MM.1S (cell line): ENCODE results near the gene DHRS2.

Experiments
- EZH2 ChIP-seq: fragments of 300-600 bp; sonication (generic); optimal IDR thresholded peaks from 2 replicates; pipeline ENCODE3; 2017; ENCODE audit warnings: low read depth, mild to moderate bottlenecking, antibody characterized with exemption, low read length, mixed read lengths
- EZH2phosphoT487 ChIP-seq: fragments of 300-600 bp; sonication (generic); IDR thresholded peaks from 2 replicates; pipeline ENCODE4 v1.6.1; 2018; ENCODE audit warnings: antibody characterized with exemption, low read length
- TF ChIP-seq, protein P1 (sequence below): fragments of 300-600 bp; sonication (generic); IDR thresholded peaks from 2 replicates; pipeline ENCODE4 v1.5.1; 2016; ENCODE audit warnings: antibody characterized with exemption, low read length, mixed read lengths

DNA sequence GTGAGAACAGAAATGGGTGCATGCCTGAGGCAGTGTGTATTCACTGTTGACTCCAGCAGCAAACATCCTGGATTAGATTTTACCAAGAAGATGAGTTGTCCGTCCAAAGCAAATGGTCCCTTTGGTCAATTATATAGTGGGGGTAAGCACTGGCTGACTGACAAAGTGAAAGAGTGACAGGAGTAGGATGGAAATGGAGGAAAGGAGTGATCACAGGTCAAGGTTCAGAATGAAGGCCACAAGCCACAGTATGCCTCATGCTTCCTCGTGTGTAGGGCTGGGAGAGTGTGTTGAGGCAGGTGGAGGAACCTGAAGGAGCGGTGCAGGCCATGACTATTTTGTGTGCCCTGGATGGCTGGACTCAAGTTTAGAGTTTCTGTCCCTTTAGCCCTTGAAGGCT lies 14.3 kb downstream of the DHRS2 start:
- TF ChIP-seq, protein P1, sequence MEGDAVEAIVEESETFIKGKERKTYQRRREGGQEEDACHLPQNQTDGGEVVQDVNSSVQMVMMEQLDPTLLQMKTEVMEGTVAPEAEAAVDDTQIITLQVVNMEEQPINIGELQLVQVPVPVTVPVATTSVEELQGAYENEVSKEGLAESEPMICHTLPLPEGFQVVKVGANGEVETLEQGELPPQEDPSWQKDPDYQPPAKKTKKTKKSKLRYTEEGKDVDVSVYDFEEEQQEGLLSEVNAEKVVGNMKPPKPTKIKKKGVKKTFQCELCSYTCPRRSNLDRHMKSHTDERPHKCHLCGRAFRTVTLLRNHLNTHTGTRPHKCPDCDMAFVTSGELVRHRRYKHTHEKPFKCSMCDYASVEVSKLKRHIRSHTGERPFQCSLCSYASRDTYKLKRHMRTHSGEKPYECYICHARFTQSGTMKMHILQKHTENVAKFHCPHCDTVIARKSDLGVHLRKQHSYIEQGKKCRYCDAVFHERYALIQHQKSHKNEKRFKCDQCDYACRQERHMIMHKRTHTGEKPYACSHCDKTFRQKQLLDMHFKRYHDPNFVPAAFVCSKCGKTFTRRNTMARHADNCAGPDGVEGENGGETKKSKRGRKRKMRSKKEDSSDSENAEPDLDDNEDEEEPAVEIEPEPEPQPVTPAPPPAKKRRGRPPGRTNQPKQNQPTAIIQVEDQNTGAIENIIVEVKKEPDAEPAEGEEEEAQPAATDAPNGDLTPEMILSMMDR = no peak
- TF ChIP-seq EZH2 (no peak), EZH2phosphoT487 (no peak)
